Heart left ventricle (tissue), 16 donors: ENCODE results near the gene ARHGAP8. TPM values are rescaled to one million over a fixed set of nuclear protein-coding genes. Genes with fewer than 3 reads are reported as not detected.

Source experiments
- ATAC-seq, 4 donors: fragments of 200-7000 bp; cut with Tn5 transposase; one replicate each; pipeline ENCODE4 v1.9.1; 2020 to 2022; ENCODE audit warnings: moderate library complexity in 4 of 4, mild to moderate bottlenecking in 3 of 4, moderate number of reproducible peaks in 1 of 4
- DNase-seq, 5 donors: peaks; one replicate each; pipeline ENCODE4 v3.0.0-alpha.2; 2020
- H3K27ac ChIP-seq, 12 donors: fragments of 200-600 bp; sonication (generic) in 4 of 12; one replicate each; pipeline versions ENCODE4 v1.5.0 to v1.8.0; 2016 to 2022; ENCODE audit warnings: mild to moderate bottlenecking in 2 of 12
- H3K27me3 ChIP-seq, 9 donors: fragments of 200-600 bp; sonication (generic) in 2 of 9; one replicate each; pipeline versions ENCODE4 v1.5.1 to v1.8.0; 2016 to 2022; ENCODE audit warnings: mild to moderate bottlenecking in 3 of 9
- H3K36me3 ChIP-seq, 9 donors: fragments of 200-600 bp; sonication (generic) in 2 of 9; one replicate each; pipeline versions ENCODE4 v1.5.0 to v1.8.0; 2018 to 2022; ENCODE audit warnings: mild to moderate bottlenecking in 2 of 9
- H3K4me1 ChIP-seq, 12 donors: fragments of 200-600 bp; sonication (generic) in 4 of 12; one replicate each; pipeline versions ENCODE4 v1.5.0 to v1.8.0; 2016 to 2022; ENCODE audit warnings: mild to moderate bottlenecking in 3 of 12
- H3K4me3 ChIP-seq, 12 donors: fragments of 200-600 bp; sonication (generic) in 4 of 12; one replicate each; pipeline versions ENCODE4 v1.5.0 to v1.8.0; 2017 to 2022; ENCODE audit warnings: mild to moderate bottlenecking in 9 of 12, moderate library complexity in 4 of 12
- H3K9me3 ChIP-seq, 12 donors: fragments of 200-600 bp; sonication (generic) in 4 of 12; one replicate each; pipeline versions ENCODE4 v1.5.0 to v1.8.0; 2016 to 2022; ENCODE audit warnings: mild to moderate bottlenecking in 1 of 12
- POLR2A ChIP-seq, 2 donors: fragments of 450-650 bp; IDR thresholded peaks; one replicate each; pipeline ENCODE4 v1.6.1; 2017; ENCODE audit warnings: antibody characterized with exemption in 2 of 2, mild to moderate bottlenecking in 2 of 2, moderate library complexity in 2 of 2
- WGBS, 4 donors: extraction: QIAGEN DNeasy Blood & Tissue Kit in 2 of 4; methylation state at CpG; one replicate each; pipeline versions ENCODE4 v1.1.5 to v1.1.7; 2013 to 2018; 5-methylcytosine and 5-hydroxymethylcytosine counted together
- intact Hi-C, 10 donors: fragments of 100-400 bp; cut with DNase I; formaldehyde crosslinking; loops; one replicate each; pipeline versions ENCODE4 v1.11.1 to v1.14.2; 2022
- polyA plus RNA-seq, 2 donors: library from polyadenylated mRNA; stranded (reverse); fragments of 200-250 nt; gene quantifications; one replicate each; pipeline ENCODE4 v1.2.3, GENCODE V29; 2013
- total RNA-seq, 9 donors: library from RNA; depleted of rRNA in 2 of 9; stranded (reverse); fragments of >200 nt in 2 of 9; fragmentation: NEBNext Ultra II Directional in 3 of 9; extraction: Animal tissue kit (Norgen Biotek cat#: 25700) in 3 of 9; gene quantifications; one replicate each; pipeline versions ENCODE4 v1.1.0 to v1.2.4, GENCODE V29; 2016 to 2023
- TF ChIP-seq, protein P1 (sequence below), 12 donors: fragments of 200-600 bp; sonication (generic) in 4 of 12; IDR thresholded peaks; one replicate each; pipeline versions ENCODE4 v1.5.0 to v1.8.0; 2018 to 2022; ENCODE audit warnings: antibody characterized with exemption in 12 of 12, mild to moderate bottlenecking in 5 of 12
- donor health status: ischemic (EF 13 %, LVEDD 7.1; RV severe dilation, severe dysfunction).
- donor health status: healthy with polysubstance abuse.
- donor health status: DM: no; HTN: yes; CAD: no.
- donor health status: DM: no; HTN: no; CAD: no.
- donor health status: ischemic (EF 25% LVEDD 6.9; RV normal size, moderate dysfunction).
- donor health status: ischemic (EF 25% LVEDD 5.7; RV mildly dilated, moderate dysfunction).
- donor health status: healthy.
- donor health status: DM: yes; HTN: yes; CAD: no.
- donor health status: ischemic (EF 35%, LVEDD 5.7; RV mildly dilated, moderate dysfunction).
- donor health status: nonischemic (EF 11% LVEDD 7.7; RV severe dilation, severe dysfunction).
- donor health status: DM: yes; HTN: yes; CAD: no.
- donor health status: PGD.
- donor health status: ischemic (EF 29% LVEDD 5.4; RV normal size, mild dysfunction).
- donor health status: nonischemic (EF 23%, LVEDD 6.1; RV moderate dilation, normal function).

Gene ARHGAP8
- total and polyA plus RNA-seq, 11 donors, result 0.08 to 1.3 (median 0.23) TPM; not detected in 7

DNA sequence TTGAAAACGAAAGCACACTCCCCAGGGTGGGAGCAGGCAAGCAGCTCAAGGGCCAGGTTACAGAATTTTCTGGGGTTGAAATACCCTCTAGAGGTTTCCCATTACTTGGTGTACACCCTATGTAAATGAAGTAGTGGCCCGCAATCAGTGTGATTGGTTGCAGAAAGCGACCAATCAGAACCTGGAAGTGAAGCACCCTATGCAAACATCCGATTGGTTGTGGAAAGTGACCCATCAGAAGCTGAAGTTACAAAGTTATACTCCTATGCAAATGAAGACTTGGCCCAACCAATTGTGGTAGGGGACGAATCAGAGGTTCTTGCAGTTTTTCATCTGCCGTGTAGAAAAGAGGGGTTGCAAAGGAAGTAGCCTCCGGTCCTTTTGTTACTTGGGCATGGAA lies 31.2 kb upstream of the ARHGAP8 start:
- 88 to 99% (median 93%) methylated on average over 7 of the region's 7 CpGs for WGBS, 4 donors
- no peak overlapping the region for H3K27ac ChIP-seq

DNA sequence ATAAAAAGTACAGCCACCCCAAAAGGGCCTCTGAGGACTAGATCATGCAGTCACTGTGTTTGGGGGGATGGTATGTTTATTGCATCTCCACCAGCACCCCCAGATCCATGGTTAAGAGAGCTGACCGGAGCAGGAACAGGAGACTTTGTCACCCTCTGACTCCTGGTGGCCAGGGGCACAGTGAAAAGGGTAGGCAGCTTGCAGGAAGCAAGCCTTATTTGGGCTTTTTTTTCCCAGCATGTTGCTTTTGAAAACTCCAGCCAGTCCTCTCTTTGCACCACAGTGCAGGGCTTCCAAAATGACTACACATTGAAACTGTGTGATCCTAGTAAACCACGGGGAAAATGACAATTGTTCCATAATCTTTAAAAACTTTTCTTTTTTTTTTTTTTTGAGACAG lies 29.8 kb upstream of the ARHGAP8 start:
- H3K4me1 ChIP-seq, result no peaks in the 10 kb centered on the region
- DNase-seq (no peak), ATAC-seq (no peak)
- H3K27me3 ChIP-seq, result no peaks in the 10 kb centered on the region
- H3K27ac ChIP-seq, result no peak overlapping the region
- no peaks in the 10 kb centered on the region for H3K9me3 ChIP-seq
- intact Hi-C loops, result no loop called here
- WGBS, 4 donors, result 83 to 97% (median 92%) methylated on average over 2 of the region's 2 CpGs
- H3K4me3 ChIP-seq, result no peak overlapping the region
- peaks cover 0 to 3% (median 0%) of the 10 kb centered on the region in 9 donors for H3K36me3 ChIP-seq
- TF ChIP-seq, protein P1, sequence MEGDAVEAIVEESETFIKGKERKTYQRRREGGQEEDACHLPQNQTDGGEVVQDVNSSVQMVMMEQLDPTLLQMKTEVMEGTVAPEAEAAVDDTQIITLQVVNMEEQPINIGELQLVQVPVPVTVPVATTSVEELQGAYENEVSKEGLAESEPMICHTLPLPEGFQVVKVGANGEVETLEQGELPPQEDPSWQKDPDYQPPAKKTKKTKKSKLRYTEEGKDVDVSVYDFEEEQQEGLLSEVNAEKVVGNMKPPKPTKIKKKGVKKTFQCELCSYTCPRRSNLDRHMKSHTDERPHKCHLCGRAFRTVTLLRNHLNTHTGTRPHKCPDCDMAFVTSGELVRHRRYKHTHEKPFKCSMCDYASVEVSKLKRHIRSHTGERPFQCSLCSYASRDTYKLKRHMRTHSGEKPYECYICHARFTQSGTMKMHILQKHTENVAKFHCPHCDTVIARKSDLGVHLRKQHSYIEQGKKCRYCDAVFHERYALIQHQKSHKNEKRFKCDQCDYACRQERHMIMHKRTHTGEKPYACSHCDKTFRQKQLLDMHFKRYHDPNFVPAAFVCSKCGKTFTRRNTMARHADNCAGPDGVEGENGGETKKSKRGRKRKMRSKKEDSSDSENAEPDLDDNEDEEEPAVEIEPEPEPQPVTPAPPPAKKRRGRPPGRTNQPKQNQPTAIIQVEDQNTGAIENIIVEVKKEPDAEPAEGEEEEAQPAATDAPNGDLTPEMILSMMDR (IDR thresholded peaks at IDR 0.05), result no peak
- TF ChIP-seq POLR2A (IDR thresholded peaks at IDR 0.05), result no peak

More for the DNA sequence above, 31.2 kb upstream of the ARHGAP8 start:
- H3K27me3 ChIP-seq, result no peaks in the 10 kb centered on the region
- ATAC-seq (no peak), DNase-seq (no peak)
- H3K9me3 ChIP-seq, result no peaks in the 10 kb centered on the region
- TF ChIP-seq, protein P1 (IDR thresholded peaks at IDR 0.05), result no peak
- TF ChIP-seq POLR2A (IDR thresholded peaks at IDR 0.05), result no peak
- intact Hi-C loops, result no loop called here
- no peak overlapping the region for H3K4me3 ChIP-seq
- H3K36me3 ChIP-seq, result peaks cover 0 to 3% (median 0%) of the 10 kb centered on the region in 9 donors
- no peaks in the 10 kb centered on the region for H3K4me1 ChIP-seq

DNA sequence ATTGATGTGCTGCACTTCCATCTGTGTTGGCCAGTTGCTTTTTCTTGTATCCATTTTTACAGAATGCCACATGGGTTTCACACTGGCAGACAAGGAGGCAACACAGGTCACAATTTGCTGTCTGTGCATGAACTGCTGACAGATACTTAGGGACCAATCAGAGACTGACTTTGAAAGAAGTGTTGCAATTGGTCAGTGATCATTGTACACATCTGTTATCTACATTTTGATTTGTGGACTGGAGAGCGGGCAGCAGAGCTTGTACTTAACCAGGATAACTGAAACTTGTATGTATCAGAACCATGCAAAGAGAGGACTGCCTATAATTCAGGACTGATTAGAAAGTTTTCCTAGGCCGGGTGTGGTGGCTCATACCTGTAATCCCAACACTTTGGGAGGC lies 28.6 kb upstream of the ARHGAP8 start:
- H3K27ac ChIP-seq, result no peak overlapping the region
- ATAC-seq (no peak), DNase-seq (no peak)
- WGBS, 4 donors, result 92 to 98% (median 96%) methylated on average over 2 of the region's 2 CpGs
- TF ChIP-seq POLR2A (IDR thresholded peaks at IDR 0.05), result no peak
- TF ChIP-seq, protein P1 (IDR thresholded peaks at IDR 0.05), result no peak
- peaks cover 0 to 3% (median 0%) of the 10 kb centered on the region in 9 donors for H3K36me3 ChIP-seq
- intact Hi-C loops, result no loop called here
- H3K4me3 ChIP-seq, result no peak overlapping the region
- H3K27me3 ChIP-seq, result no peaks in the 10 kb centered on the region
- H3K4me1 ChIP-seq, result peaks cover 0 to 5% (median 2%) of the 10 kb centered on the region in 12 donors
- H3K9me3 ChIP-seq, result no peaks in the 10 kb centered on the region

DNA sequence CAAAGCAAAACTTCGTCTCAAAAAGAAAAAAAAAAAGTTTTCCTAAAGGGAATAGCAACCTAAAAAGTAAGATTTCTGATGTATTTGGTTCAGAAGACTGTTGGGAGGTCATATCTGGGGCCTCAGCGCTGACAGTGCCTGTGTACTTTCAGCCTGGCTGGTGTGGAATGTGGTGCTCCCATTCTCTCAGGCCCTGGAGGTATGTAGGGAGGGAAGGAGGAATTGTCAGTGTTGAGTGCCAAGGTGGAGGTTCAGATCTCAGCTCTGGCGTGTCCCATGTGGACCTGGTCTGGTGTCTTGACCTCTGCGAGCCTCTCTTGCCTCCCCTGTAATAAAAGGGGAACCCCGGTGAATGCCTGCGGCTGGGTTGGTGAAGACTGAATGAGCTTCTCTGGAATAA lies 28.0 kb upstream of the ARHGAP8 start:
- 91 to 94% (median 93%) methylated on average over 6 of the region's 6 CpGs for WGBS, 4 donors
- TF ChIP-seq, protein P1 (IDR thresholded peaks at IDR 0.05), result no peak
- no peak for TF ChIP-seq POLR2A (IDR thresholded peaks at IDR 0.05)
- Histone ChIP-seq H3K9me3 (no peaks in the 10 kb centered on the region), H3K27ac (no peak overlapping the region), H3K4me3 (no peak overlapping the region), H3K27me3 (no peaks in the 10 kb centered on the region), H3K36me3 (peaks cover 0 to 3% (median 0%) of the 10 kb centered on the region in 9 donors), H3K4me1 (peaks cover 0 to 11% (median 8%) of the 10 kb centered on the region in 12 donors)
- ATAC-seq (no peak), DNase-seq (no peak)
- intact Hi-C loops, result no loop called here
